CD1c-positive myeloid dendritic cell (primary cell): ENCODE data around the gene TRIP4.

Experiments used
- DNase-seq: peaks from one replicate; pipeline ENCODE4 v3.0.0-alpha.2; 2016; ENCODE audit errors: extremely low spot score

Gene TRIP4

DNA sequence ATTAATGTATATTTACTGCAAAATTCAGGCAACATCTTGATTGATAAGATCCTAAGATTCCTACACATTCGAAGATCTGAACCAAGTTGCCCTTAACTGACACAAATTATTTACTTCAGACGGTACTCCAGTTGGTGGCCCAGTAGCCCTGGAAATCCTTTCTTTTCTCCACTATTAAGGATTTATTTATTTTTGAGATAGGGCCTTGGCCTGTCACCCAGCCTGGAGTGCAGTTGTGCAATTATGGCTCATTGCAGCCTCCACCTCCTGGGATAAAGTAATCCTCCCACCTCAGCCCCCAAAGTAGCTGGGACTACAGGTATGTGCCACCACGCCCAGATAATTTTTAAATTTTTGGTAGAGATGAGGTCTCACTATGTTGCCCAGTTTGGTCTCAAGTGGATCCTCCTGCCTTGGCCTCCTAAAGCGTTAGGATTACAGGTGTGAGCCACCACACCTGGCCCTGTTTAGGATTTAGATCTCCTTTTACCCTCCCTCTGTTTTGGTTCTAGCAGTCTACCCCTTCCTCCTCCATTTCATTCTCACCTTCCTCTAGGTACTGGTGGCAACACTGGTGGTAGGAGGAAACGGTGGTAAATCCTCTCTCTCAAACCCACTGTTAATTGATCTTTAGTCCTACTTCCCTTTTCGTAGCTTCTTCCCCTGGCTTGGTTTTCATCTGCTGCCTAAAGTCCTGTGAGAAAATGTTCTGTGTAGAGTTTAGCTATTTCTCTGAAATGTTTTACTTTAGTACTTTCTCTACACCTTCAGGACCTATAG is 60.1 kb downstream of the TRIP4 start:
- DNase-seq, result peak; percentile 33

DNA sequence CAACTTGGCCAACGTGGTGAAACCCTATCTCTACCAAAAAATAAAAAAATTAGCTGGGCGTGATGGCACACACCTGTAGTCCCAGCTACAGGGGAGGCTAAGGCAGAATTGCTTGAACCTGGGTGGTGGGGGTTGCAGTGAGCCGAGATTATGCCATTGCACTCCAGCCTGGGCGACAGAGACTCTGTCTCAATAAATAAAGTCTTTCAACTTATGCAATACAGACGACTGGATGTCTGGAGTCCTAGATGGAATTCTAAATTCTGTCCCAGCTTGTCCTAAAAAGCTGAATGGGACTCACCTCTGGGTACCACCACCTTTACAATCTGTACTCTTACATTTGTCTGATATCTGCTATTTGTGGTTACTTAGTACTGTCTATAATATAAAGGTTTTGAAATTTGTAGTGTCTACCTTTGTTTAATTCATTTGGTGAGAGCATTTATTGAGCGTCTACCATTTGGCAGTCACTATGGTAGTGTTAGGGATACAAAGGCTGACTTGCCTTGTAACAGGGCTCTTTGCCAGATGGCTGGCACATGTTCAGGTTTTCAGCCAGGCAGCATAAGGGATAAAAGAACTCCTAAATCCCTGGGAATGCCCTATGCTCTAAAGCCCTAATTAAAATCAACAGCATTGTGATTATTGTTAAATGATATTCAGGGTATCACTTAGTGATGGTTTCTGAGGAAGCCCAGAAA is 65.5 kb downstream of the TRIP4 start:
- no peak for DNase-seq

DNA sequence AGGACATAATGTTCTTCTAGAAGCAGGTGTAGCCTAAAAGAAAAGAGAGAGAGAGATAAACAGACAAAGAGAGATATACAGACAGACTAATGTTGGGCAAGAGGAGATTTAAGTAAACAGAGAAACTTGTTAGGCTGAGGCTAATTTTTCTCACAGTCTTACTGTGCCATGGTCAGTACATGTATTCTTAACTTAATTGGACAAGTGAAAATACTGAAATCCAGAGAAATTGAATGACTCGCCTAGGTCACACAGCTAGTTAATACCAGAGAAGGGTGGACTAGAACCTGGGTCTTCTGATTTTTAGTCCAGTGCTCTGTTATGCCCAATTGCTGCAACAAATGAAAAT is 66.0 kb downstream of the TRIP4 start:
- DNase-seq, result no peak

DNA sequence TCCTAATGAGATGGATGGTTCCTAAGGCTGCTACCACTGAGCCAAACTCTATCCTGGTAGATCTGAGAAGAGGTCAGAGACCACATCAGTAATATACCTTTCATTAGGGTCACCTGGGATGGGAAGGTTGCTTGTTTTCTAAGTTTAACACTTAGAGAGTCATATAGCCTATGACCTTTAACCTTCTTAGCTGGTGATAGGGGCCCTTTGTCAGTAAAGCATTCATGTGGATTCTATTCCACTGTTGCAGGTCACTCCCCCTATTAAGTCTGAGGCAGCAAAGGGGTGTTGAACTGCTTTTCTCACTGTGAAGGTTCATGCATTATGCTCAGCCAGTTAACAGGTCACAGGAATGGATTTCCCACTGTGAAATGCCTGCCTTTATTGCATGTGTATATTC is 66.6 kb downstream of the TRIP4 start:
- no peak for DNase-seq

DNA sequence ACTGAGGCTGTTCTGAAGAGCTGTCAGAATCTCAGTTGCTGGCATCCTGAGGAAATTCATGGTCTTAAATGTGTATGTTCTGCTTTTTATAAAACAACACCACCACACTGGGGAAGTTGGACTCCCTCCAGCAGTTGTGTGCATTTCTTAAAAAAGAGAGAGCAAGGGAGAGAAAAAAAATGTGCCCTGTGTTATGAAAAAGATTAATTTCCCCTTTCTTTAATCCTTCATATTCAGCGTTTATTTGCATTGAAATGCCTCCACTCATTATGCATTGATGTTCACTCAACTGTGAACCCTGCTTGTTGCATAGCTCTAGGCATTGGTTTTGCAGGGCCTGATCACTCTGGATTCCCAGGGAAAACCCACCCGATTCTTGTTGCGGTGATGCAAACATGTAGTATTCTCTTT is 68.3 kb downstream of the TRIP4 start:
- DNase-seq, result peak; percentile 80

DNA sequence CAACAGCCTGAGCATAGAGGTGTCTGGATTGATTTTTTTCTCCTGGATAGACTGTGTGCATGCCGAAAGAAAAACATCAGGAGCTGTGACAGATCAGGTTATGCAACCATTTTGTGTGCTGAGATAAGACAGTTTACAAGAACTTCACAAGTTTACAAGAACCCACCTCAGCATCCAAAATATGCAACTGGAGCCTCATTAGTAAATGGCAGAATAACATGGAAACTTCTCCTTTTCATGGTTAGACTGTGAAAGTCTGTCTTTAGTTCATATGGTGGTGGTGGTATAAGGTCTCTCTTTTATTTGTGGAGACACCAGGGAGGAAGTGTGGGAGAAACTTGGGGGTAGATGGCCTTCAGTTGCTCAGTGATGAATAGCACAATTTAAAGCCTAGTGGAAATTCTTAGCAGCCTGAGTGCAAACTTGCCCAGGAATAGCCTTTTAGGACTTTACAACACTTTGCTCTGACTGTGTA is 69.0 kb downstream of the TRIP4 start:
- peak; percentile 53 for DNase-seq

DNA sequence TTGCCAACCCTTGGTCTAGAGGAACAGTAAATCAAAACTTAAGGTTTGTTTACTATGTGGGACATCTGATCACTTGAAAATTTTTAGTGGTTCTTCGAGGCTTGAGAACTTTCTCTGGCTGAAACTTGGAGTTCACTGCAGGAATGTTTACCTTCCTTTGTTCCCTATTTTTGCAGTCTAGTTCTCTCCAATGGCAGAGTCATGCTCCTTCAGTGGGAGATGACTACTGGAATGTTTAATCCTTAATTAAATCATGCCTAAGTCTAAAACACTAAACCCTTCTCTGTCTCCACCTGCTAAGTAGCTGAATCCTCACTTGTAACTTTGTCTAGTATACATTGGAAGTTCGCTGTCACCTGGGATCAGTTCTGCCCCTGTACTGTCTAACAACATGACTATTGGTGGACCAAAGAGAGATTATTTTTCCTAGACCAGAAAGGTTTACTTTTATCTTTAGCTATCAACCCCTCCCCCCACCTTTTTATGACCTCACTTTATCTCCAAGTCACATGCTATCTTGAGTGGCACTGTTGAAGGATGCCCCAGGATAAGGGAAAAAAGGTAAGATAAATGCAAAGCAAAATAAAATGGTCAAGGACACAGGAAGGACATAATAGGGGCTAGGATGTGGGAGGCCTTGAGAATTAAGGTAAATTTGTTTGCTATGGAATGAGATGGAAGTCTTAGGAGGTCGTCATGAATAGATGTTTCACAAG is 71.6 kb downstream of the TRIP4 start:
- DNase-seq, result no peak

DNA sequence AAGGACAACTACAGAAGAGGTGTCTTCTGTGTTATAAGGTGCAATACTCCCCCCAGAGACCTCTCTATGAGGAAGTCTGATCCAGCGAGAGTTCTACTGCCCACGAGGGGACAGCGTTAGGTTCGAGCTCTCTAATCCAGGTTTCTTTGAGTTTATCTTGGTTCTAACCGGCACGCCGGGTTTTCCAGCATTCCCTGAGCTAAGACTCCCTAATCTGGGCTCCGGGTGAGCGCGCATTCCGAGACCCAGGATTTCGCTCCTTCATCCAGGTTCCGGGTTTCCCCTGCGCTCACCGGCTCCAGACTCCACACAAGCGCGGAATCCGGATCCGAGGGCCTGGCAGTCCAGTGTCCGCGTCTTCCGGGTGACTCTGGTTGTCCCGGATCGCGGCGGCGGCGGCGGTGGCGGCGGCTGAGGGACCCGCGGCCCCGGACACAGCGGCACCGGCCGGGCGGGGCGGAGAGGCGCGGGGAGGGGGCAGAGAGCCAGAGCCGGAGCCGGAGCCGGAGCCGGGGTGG is 72.6 kb downstream of the TRIP4 start, which contains the start of gene ZNF609:
Gene ZNF609 (plus strand): TSS at position 373 of the 518 bp plus-strand sequence. CDS start 38,842 bp downstream, outside the sequence.
- peak; percentile 91 for DNase-seq

DNA sequence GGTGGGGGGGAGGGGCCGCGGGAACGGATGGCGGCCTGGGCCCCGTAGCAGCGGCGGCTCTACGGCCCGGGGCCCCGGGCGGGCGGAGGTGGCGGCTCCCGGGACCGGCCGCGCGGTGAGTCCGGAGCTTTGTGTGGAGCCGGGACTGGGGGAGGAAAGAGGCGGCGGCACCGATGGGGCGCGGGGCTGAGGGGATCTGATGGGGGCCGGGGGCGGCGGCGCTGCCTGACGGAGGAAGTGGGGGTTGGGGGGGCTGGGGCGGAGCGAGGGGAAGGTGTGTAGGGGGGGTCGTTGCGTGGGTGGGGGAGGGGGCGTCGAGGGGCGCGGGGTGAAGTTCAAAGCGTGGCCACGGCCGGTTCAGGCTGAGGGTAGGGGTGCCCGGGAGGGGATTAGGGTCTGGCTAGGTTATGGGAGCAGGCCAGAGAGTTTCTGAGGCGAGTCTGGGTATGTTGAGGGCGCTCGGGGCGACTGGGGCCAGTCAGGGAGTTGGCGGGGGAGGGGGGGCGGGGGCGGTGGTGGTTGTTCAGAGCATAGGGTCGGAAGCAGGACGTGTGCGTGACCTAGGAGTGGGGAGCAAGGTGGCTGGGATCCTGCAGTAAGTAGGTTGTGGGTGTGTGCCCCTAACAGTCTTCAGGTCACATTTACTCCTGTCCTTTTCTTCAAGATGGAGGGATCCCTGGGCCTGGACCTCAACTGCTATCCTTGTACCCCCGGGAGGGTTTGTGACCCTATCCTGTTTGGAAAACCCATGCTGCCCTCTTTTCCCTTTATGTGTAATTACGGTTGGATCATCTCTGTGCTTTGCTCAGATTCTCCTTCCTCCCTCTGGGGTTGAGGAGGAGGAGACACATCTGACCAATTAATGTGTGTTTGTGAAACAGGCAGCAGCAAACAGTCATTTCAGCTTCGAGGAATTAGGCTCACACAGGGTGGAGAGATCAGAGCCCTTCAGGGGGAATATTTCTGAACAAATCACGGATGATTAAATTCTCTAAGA is 73.4 kb downstream of the TRIP4 start:
- DNase-seq, result peak; percentile 64

DNA sequence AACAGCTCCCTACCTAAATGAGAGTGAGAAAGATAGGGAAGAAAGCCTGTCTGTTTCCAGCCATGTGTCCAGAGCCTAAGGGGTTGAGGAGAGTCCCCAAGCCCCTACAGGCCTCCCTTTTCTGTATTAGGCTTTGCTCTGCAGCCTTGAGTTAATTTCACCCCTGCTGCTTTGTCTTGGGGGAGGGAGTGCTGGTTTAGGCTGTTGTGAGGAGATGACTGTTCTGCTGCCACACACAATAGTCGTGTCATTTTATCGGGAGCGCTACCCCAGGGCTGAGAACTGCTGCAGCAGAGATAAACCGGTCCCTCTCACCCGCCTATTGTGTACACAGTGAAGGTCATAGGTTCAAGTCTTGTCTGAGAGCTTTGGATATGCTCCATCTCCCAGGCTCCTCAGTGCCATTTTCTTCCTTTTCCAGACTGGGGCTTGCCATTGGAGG is 74.1 kb downstream of the TRIP4 start:
- DNase-seq, result no peak

DNA sequence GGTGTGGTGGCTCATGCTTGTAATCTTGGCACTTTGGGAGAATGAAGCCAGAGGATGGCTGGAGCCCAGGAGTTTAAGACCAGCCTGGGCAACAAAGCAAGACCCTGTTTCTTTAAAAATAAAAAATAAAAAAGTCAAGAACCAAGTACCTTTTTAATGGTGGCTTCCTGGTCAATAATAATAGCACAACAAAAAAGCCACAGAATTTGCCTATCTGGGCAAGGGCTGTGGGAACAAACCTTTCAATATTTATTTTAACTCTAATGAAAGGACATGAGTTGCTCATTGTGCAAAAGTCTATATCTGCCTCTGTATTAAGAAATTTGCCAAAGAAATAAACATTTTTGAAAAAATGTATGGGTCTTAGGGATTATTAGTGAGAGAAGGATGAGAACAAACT is 74.9 kb downstream of the TRIP4 start:
- DNase-seq, result no peak

DNA sequence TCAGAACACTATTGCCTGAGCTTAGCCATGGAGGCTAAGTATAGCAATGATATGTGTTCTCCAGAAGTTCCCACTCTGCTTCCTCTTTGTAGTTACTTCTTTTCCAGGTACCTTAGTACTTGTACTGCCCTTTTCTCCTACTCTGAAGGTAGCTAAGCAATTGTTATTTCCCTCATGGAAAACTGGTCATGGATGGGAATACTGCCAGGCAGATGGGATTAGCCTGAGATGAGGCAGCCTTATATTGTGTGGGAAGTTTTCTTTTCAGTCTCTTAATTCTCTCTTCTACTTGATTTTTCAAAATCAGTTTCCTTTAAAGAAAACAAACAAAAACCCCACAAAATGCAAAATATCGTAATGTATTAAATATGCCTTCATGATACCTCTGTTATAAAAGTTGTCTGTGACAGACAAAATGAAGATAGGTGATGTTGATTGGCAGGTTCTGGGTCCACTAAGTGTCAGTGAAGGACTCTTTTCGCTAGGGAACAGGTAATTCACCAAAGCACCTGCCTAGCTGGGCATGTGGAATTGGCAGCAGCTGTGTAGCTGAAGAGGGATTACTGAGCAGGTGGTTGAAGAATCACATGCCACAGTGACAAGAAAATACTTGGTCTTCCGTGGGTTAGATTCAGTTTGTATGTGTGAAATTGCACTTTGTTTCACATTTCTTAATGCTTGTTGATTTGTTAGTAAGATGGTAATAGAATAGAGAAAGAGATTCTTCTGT is 76.8 kb downstream of the TRIP4 start:
- peak; percentile 28 for DNase-seq

DNA sequence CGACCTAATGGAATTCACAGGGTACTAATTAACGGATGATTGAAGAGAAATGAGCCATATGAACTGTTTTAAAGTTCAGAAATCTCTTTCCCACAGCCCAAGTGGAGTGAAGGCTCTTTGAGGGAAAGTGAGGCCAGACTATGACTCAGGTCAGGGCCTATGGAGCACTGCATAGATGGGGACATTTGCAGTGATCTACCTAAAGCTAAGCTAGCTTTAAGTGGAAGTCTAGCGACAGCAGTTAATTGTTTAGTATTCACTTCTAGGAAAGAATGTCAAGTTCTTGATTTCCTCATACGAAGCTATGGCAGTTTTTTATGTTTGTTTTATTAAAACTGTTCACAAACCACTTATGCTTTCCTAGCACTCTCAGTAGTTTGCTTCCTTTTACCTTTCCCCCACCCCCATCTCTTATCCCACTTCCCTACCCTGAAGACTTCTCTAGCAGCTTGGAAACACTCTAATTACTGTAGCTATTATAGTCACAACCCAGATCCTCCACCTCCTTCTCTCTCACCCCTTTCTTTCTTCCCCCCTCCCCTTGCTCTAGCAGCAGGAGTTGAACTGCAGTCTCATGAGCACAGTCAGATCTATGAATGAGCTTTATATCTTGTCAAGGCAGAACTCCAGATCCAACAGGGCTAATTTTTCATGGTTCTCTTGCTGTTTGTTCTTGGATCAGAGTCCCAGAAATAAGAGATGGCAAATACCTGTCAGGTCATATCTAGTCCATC is 78.9 kb downstream of the TRIP4 start:
- peak; percentile 34 for DNase-seq

DNA sequence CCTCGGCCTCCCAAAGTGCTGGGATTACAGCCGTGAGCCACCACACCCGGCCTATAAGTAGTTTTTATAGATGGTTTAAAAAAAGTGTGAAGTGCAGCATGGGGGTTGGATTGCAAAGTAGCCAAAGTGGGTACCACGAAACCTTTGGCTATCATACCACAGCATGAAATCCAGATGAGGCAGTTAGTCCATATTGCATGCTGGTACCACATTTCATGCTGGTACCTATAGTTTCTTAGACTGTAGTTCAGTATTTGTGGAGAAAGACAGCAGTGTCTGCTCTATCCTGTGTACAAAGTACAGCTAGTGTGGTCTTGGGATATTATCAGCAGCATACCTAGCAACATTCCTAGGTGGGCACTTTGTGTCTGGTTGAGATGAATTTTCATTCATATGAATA is 84.5 kb downstream of the TRIP4 start:
- no peak for DNase-seq

DNA sequence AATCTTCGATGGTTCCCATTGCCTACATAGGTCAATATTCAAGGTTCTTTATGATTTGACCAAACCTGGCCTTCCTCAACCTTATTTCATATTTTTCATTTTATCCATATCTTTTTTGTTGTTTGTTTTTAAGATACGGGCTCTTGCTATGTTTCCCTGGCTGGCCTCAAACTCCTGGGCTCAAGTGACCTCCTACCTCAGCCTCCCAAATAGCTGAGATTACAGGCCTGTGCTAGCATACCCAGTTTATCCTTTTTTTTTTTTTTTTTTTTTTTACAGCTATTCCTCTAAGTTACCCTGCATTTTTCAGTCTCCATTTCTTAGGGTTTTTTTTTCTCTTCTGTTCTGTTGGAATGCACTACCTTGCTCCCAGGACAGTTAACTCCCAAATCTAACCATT is 87.2 kb downstream of the TRIP4 start:
- DNase-seq, result no peak

DNA sequence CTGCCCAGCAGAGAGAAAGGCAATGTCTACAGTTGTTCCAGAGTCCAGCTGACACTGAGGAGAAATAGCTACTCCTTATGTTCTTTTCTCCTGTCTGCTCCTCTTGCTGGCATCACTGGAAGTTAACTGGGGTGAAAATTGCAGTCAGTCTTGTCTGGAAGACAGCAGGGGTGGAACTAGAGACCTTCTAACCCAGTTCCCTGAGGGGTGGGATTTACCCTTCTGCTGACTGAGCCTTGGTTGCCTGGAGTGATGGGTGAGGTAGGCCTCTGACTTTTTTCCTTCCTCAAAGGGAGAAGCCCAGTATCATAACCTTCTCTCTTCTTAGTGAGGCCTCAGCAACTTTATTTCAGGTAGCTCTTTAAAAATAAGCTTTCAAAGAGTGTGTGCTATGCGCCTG is 88.9 kb downstream of the TRIP4 start:
- DNase-seq, result no peak

DNA sequence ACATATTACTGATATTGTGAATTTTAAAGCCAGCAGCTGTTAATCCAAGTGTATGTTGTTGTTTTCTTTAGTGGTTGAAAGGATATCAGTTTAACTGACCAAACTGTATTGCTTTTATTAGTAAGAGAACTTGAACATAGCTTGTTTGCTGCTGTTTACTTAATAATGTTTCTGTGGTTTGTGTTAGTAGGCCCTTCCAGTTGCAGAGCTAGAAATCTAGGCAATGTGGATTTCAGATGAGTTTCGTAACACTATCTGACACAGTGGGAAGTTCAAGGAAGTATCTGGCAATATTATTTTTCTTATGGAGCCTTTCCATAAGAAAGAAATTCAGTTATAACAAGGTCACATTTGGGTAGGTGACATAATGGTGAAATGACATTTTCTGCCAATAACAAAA is 91.2 kb downstream of the TRIP4 start:
- peak; percentile 31 for DNase-seq

DNA sequence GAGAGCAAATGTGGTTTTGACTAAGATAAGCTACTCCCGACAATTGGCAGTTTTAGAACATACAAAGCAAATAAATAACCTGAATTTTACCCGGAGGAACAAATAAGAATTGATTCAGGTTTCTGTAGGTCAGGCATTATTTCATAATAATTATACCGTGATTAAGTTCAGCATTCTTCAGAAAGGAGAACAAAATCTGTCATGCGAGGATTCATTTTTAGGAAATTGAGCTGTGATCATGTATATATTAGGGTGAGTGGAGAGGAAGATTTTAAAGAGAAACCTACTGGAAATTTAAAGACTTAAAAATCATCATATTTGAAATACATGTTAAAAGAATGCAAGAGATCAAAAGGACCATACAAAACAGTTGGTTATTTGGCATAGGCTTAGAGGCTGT is 93.3 kb downstream of the TRIP4 start:
- peak; percentile 74 for DNase-seq

DNA sequence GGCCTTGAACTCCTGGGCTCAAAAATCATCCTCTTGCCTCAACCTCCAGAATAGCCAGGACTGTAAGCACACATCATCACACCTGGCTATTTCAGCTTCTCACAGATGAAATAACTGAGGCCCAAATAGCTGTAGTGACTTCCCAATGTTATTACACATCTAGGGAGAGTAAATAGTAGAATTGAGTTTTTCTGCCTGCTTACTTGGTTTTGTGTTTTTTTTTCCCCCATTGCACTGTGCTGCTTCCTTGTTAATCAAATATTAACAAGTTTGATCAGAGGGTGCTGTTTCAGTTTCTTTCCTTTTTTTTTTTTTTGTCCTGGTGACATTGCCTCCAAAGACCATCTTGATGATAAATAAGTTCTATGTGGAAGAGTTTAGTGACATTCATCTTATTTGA is 96.1 kb downstream of the TRIP4 start:
- no peak for DNase-seq

DNA sequence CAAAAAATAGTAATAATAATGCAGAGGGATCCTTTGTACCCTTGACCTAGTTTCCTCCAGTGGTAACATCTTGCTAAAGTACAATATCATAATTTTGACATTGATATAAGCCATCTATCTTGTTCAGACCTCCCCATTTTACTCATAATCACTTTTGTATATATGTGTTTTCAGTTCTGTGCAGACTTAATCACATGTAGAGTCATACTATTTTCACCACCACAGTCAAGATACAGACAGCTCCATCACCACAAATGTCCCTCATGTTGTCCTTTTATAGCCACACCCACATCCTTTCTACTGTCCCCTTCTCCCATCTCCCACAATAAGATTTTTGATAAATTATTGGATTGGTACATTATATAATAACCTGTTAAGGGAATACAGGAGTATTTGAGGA is 98.2 kb downstream of the TRIP4 start:
- DNase-seq, result no peak
